NCI-H1694 (cell line): ENCODE data around the gene MAB21L2.

Experiments
- DNase-seq: peaks from one replicate; lab custom pipeline; 2025; lab: John Stamatoyannopoulos, UW

Gene MAB21L2

GRCh38 chr4:150619042-150619441, 37.1 kb downstream of the MAB21L2 start:
- DNase-seq = no peak

- DNase-seq = no peak
Measured at GRCh38 chr4:150624055-150624454, 42.1 kb downstream of the MAB21L2 start.

DNA sequence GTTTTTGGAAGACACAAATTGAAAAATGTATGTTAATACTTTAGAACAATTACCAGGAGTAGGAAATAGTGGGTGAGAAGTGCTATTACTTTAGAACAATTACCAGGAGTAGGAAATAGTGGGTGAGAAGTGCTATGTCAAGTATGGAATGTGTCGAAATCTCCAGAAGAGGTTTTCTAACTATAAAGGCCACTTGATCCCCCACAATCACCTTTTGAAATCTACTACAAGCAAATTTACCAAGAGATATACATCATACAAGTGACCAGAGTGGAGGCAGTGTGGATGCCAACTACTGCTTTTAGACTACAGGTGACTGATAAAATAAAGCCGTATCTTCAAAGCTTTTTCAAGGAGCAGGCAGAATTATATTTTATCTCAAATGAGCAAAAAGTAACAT, 43.1 kb downstream of the MAB21L2 start:
- DNase-seq = no peak

DNA sequence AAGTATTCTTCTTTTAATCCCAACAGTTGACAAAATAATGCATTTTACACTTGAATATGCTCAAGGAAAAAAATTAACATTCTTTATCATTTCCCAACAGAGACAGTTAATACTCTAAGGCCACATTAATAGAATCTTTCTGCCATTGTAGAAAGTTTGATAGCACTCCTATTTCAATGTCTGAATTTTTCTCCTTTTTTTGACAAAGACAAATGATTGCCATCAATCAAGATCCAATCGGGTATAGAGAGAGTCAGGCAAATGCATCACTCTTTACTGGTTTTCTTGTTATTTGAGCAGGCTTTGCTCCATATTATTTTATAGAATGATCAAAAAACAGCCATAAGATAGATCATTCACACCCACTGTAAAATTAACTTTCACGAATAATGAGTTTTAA, 46.1 kb downstream of the MAB21L2 start:
- no peak for DNase-seq

DNA sequence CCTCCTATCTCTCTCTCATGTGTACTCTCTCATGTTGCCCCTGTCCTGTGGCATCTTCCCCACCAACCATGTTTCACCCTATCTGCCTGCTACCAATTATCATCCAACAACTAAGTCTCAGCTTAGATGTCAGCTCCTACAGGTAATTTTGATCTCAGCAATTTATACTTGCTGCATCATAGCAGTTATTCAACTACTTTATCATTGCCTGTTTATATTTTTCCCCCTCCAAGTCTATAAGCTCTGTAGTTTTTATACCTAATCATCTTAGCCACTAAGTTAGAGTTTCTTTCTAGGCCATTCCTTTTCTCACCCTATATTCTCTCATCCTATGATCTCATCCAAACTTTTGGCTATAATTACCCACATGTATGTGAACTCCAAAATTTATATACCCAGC, 50.7 kb downstream of the MAB21L2 start:
- no peak for DNase-seq
